ENCODE data around the gene SLC24A2. TPM values are rescaled to one million over a fixed set of nuclear protein-coding genes. Genes with fewer than 3 reads are reported as not detected.

SLC24A2 gene
- total RNA-seq, 1 donor from 2014 or later = 0.30 TPM

GRCh38 chr9:19757745-19758144, 31.1 kb downstream of the SLC24A2 start:
- DNase-seq = no peak

DNA sequence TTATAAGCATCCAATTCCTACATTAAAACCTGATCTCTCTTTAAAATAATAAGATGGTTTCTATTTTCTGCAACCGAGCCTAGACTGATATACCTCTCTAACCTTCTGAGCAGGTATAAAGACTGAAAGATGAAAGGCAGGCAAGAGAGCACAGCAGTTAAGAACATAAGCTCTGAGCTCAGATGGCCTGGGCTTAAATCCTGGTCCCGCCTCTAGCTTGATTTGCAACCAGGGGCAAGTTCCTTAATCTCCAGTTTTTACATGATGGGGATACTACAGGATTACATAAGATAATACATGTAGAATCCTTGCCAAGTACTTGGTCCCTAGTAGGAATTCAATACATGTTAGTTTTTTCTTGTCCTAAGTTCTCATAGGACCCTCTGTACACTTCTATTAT, 33.9 kb downstream of the SLC24A2 start:
- no peak for DNase-seq

DNA sequence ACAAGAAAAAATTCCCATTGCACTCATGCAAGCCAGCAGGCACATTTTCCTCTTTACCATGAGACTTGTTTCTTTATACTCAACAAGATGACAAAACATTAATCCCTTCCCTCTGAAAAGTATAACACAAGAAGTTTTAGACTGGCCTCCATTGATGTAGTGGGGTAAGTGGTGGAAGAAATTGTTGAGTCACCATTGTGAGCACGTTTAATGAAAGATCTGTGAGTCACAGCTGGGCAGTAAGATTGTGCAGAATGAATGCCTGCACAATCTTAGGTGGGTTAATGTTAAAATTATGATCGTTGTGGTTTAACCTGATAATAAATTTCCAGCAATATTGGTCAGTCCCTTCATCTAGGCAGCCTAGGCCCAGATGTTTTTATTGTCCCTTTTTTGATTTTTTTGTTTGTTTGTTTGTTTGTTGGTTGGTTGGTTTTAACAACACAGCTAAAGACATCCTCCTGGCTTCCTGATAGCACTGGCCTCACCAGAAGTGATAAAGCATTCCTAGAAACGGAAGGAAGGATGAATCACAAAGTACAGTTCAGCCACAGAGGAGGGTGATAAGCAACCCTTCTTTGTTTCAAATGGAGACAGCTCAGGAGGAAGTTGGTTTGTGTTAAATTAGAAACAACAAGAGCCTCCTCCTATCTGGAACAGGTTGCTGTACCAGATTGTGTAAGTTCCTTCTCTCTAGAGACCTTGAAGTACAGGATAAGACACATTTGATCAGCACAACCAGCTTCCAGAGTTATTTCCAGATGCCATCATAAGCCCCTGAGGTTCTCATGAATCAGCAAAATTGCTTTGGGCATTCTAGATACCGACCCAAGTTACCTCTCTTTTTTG, 40.3 kb downstream of the SLC24A2 start:
- no peak for DNase-seq

- no peak for DNase-seq
Observed at GRCh38 chr9:19746223-19746622, 42.6 kb downstream of the SLC24A2 start.

DNA sequence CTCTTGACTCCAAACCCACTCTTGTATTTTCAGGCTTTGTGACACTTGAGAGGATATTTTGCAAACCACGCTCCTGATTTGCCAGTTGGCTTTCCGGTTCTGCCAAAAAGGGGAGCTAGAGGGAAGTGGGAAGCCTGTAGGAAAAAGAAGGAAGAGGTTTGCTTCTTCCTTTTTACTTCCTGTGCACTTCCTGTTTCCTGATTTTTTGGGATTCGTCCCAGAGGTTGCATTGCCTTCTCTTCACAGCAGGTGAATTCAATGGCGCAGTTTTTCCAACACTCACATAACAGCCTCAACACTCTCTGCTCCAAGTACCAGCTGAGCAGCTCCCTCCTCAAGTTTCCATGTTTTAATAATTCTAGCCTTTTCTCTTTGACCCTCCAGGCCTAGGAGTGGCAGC, 47.7 kb downstream of the SLC24A2 start:
- DNase-seq = no peak
